Activated T-cell treated with anti-CD3 and anti-CD28 coated beads for 48 hours (primary cell): ENCODE data around the gene UBAP2L.

Source experiments
- DNase-seq: peaks from one replicate; pipeline ENCODE4 v3.0.0-alpha.2; 2020; ENCODE audit warnings: low read depth

The UBAP2L gene

DNA sequence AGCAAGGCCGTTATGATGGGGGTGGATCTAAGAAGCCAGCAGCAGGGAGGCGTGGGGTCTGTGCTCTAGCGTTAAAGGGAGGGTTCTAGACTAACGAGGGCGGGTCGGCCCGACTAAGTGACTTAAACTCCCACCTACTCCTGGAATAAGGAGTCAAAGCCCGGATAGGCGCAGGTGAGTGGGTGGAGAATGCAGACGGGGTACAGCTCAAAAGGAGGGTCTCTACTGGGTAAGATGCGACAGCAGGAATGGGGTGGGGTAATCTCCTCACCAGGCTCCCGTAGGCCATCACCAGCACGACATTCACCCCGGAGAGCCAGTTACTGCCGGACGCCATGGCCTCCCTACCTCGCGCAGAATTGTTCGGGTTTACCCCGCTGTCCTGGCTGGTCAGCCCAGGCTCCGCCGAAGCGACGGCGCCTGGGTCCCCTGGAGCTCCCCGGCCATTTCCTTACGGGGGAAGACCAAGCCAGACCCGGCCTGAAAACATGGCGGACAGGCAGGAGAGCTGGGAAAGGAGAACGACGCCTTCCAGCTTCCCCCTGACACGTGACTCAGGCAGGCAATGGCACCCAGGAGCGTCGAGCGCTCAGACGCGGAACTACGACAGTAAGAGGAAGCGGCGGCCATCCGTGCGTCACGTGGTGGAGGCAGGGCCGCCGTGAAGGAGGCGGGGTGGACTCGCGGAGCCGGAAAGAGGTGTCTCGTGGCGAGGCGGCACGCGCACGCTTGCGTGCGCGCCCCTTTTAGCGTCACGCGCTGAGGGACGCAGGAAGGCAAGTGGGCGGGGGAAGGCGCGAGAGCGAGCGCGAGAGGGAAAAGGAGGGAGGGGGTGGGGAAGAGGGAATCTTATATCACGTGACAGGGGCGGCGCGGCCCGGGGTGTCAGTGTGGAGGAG lies at the start of gene UBAP2L:
Gene UBAP2L, plus strand, starts transcription at position 885 of the 899 bp plus-strand sequence. CDS start 4,169 bp downstream, outside the sequence.
- peak; percentile 99 for DNase-seq

- no peak for DNase-seq
These were observed 49.6 kb upstream of the UBAP2L start for GRCh38 chr1:154171223-154171583.

GRCh38 chr1:154171880-154172279 lies 48.9 kb upstream of the UBAP2L start:
- no peak for DNase-seq

GRCh38 chr1:154174654-154175053 lies 46.1 kb upstream of the UBAP2L start:
- DNase-seq, result no peak

- DNase-seq, result no peak
These were observed 44.4 kb upstream of the UBAP2L start for GRCh38 chr1:154176337-154176736.

DNA sequence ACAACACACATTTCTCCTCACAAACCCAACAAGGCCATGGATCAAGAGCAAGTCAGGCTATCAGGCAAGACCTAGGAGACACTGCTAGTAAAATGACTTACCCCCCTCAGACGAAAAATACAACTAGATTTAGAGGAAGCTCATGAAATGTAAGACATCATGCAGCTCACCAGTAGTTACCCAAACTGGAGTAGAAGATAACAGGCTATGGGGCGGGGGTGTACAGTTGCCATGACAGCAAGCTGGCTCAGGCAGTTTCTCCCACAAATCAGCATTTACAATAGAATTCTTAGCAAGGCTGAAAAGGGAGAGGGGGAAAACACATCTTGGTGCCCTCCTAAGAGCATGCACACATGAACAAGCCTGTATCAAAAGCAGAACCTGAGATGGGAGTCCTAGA lies 42.7 kb upstream of the UBAP2L start:
- DNase-seq, result no peak

- DNase-seq, result no peak
These were observed 41.6 kb upstream of the UBAP2L start for GRCh38 chr1:154178911-154179811.

- DNase-seq, result no peak
These were observed 40.6 kb upstream of the UBAP2L start for GRCh38 chr1:154179946-154180687.

GRCh38 chr1:154181944-154182343 lies 38.8 kb upstream of the UBAP2L start:
- no peak for DNase-seq

- peak; percentile 77 for DNase-seq
These were observed 38.3 kb upstream of the UBAP2L start for GRCh38 chr1:154182344-154183045.

DNA sequence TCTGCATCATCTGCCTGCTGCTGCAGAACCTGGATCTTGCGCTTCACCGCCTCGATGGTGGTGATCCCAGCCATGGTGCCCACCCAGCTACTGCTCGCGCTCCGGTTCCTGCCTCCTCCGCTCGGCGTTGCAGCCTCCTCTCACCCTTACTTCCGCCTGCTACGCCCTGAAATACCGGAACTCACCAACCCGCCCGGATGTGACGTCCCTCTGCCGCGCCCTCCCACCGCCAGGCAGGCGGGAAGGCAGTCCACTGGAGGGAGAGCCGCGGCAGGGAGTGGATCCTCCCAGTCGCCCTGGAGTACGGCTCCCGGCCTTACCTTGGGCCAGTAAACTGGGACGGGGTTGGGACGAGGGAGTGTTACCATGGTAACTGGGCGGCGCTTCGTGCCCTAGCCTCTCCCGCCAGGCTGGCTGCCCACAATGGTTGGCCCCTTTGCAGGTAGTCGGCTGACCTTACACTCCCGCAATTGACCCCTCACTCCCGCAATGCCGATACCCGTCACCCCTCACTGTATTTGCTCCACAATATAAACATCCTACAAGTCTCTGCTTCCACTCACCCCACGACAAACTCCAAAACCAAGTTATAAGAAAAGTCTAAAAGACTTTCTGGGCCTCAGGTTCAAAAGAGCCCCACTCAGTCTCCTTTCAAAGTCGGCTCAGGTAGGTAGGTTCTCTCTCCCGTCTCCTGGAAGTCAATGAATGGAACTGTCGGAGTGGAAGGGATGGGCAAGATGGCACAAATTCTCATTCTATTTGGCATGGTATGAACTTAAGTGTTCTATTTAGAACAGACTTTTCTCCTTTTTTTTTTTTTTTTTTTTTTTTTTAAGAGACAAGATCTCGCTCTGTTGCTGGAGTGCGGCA lies 37.5 kb upstream of the UBAP2L start:
- DNase-seq, result peak; percentile 96

DNA sequence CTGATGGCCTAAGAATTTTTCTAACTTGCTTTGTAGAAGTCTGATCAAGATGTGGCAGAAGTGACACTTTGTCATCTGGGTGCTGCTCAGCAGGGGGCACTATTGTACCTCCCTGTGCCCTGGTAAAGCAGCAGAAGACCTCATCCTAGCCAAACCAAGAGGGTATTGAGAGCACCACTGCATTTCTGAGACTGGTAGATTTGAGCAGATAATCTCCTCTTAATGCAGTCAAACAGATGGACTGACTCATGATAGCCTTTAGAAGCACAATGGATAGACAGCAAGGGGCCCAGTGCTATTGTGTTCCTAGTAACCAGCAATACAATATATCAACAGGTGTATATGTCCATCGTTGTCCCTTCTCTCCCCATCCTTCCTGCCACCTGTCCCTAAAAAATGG lies 34.6 kb upstream of the UBAP2L start:
- DNase-seq, result peak; percentile 65

DNA sequence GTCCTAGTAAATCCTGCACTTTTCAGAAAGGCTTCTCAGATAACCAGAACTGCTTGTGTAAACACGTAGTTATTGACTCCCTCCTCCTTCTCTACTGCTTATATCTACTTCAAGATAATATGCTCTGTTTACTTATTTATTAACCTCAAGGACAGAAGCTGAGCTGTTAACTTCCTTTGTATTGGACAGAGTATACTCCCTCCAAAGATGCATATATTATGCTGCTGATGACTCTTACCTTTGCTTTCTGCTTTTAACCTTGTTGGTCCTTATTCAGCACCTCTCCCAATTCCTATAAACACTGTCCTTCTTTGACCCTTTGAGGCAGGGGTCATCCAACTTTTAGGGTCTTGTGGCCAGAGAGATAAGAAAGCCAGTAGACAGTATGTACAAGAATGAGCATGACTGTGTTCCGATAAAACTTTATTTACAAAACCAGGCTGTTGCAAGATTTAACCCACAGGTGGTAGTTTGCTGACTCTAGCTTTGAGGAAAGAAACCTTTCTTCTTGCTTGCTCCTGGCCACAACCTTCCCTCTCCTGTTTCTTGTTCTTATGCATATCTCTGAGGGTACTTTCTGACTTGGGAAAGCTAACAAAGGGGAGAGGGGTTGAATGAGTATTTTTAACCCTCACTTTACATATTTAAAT lies 33.8 kb upstream of the UBAP2L start:
- no peak for DNase-seq

GRCh38 chr1:154190550-154190949 lies 30.2 kb upstream of the UBAP2L start:
- DNase-seq, result no peak

DNA sequence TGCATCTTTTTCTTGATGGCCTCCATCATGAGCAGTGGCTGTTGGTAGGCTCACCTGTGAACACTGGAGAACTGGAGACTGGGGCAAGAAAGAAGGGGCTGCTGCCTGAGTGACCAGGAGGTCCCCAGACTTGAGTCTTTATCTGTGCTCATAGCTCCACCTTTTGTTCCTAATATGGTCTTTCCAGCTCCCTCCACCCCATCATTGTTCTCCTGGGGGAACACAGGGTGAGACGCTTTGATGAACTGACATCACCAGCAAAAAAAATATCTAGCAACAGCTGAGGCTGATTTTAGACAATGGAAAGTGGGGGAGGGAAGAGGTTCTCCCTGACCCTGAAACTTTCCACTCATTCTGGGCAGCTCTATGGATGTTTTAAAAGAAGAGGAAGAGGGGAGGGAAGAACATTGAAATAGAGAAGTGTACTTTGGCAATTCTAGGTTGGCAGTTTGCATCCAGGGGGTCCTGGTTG lies 28.7 kb upstream of the UBAP2L start, which contains the start of gene TPM3:
Gene TPM3, minus strand, starts transcription at position 111 of the 472 bp plus-strand sequence. Its CDS starts 82 bp downstream, at position 29.
- DNase-seq, result no peak

GRCh38 chr1:154192476-154192875 lies 28.3 kb upstream of the UBAP2L start:
- DNase-seq, result no peak

GRCh38 chr1:154193821-154194220 lies 26.9 kb upstream of the UBAP2L start:
- DNase-seq, result no peak

GRCh38 chr1:154198756-154199562 lies 21.8 kb upstream of the UBAP2L start:
- DNase-seq, result no peak

DNA sequence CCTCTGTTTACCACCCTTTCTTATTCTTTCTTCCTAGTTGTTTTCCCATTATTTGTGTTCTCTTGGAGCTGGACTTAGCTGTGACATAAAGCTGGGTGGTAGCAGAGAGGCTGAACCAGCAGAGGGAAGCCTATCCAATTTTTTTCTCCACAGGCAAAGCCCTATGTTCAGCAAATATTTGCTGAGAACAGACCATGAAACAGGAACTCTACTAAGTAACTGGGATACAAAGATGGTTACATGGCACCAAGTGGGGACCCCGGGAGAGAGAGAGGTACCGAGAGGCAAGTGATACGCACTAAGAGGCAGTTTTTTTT lies 21.2 kb upstream of the UBAP2L start:
- DNase-seq, result no peak
